H1 (cell line): Measurements from ENCODE around the gene SPTBN4. TPM values are rescaled to one million over a fixed set of nuclear protein-coding genes. Genes with fewer than 3 reads are reported as not detected.

Source experiments
- CTCF ChIA-PET: fragments of 300-600 bp; sonication (Branson Sonifier 250); formaldehyde crosslinking; loops from one replicate; lab custom pipeline; 2021; ENCODE audit not compliant: partially characterized antibody; lab: Charles Lee
- POLR2A ChIA-PET: fragments of 300-600 bp; sonication (Branson Sonifier 250); formaldehyde crosslinking; loops from one replicate; lab custom pipeline; 2021; ENCODE audit warnings: inconsistent platforms; ENCODE audit not compliant: partially characterized antibody; lab: Charles Lee
- DNase-seq, 2 experiments: peaks; one replicate each; pipeline versions ENCODE4 v3.0.0 to v3.0.0-alpha.2; 2010 to 2022; ENCODE audit warnings: low spot score in 2 of 2, low read depth in 1 of 2, mixed read lengths in 1 of 2
- FAIRE-seq: peaks from 2 replicates; lab custom pipeline; 2011; peaks lifted over from hg19 to GRCh38; lab: Jason Lieb, UNC
- H2AFZ ChIP-seq: 2 replicates; pipeline ENCODE4 v1.8.1; 2012; ENCODE audit warnings: low read length, inconsistent platforms
- H2AK5ac ChIP-seq: 2 replicates; pipeline ENCODE4 v1.6.1; 2013; ENCODE audit warnings: low read depth, low read length
- H2BK120ac ChIP-seq: replicated peaks from 2 replicates; pipeline ENCODE3; 2013; ENCODE audit warnings: low read depth, low read length, inconsistent platforms
- H2BK12ac ChIP-seq: 2 replicates; pipeline ENCODE4 v1.6.1; 2013; ENCODE audit warnings: low read depth, low read length
- H2BK15ac ChIP-seq: 2 replicates; pipeline ENCODE4 v1.6.1; 2013; ENCODE audit warnings: low read length
- H2BK20ac ChIP-seq: 2 replicates; pipeline ENCODE4 v1.6.1; 2013; ENCODE audit warnings: low read length
- H2BK5ac ChIP-seq: 2 replicates; pipeline ENCODE4 v1.6.1; 2013; ENCODE audit warnings: low read depth, low read length
- H3K14ac ChIP-seq: 2 replicates; pipeline ENCODE4 v1.6.1; 2013; ENCODE audit warnings: inconsistent platforms; ENCODE audit not compliant: insufficient read length
- H3K18ac ChIP-seq: 2 replicates; pipeline ENCODE4 v1.6.1; 2013; ENCODE audit warnings: low read length; ENCODE audit errors: extremely low read depth
- H3K23ac ChIP-seq: 2 replicates; pipeline ENCODE4 v1.6.1; 2013; ENCODE audit warnings: inconsistent platforms; ENCODE audit not compliant: insufficient read length
- H3K23me2 ChIP-seq: 2 replicates; pipeline ENCODE4 v1.6.1; 2013; ENCODE audit warnings: low read depth, low read length
- H3K27ac ChIP-seq: 2 replicates; pipeline ENCODE4 v1.6.1; 2011; ENCODE audit warnings: low read depth, low read length, inconsistent platforms
- H3K27me3 ChIP-seq, 4 experiments: replicated peaks in 1 of 4; 1 replicate in 1 of 4; 2 replicates in 3 of 4; pipeline versions ENCODE4 v1.6.1 to v1.8.1; 2011 to 2013; ENCODE audit warnings: low read length in 3 of 4, mild to moderate bottlenecking in 3 of 4, inconsistent platforms in 2 of 4, mixed read lengths in 2 of 4, moderate library complexity in 1 of 4; ENCODE audit not compliant: control insufficient read depth in 3 of 4, insufficient read depth in 3 of 4; ENCODE audit errors: extremely low read depth in 1 of 4
- H3K36me3 ChIP-seq, 4 experiments: 2 replicates each; pipeline versions ENCODE4 v1.6.1 to v1.8.1; 2011 to 2013; ENCODE audit warnings: mild to moderate bottlenecking in 4 of 4, low read length in 3 of 4, moderate library complexity in 2 of 4, control low read depth in 1 of 4, inconsistent platforms in 1 of 4; ENCODE audit not compliant: insufficient read depth in 4 of 4, control insufficient read depth in 2 of 4
- H3K4ac ChIP-seq: replicated peaks from 2 replicates; pipeline ENCODE3; 2013; ENCODE audit warnings: low read length, low read depth, mixed read lengths, inconsistent platforms; ENCODE audit not compliant: insufficient read length
- H3K4me1 ChIP-seq, 4 experiments: replicated peaks in 1 of 4; 1 replicate in 1 of 4; 2 replicates in 3 of 4; pipeline versions ENCODE4 v1.6.1 to v1.8.1; 2011 to 2013; ENCODE audit warnings: low read length in 3 of 4, inconsistent platforms in 2 of 4, mixed read lengths in 1 of 4; ENCODE audit not compliant: insufficient read depth in 4 of 4, control insufficient read depth in 3 of 4
- H3K4me2 ChIP-seq, 2 experiments: 2 replicates each; pipeline versions ENCODE4 v1.6.1 to v1.8.1; 2011 to 2013; ENCODE audit warnings: low read depth in 2 of 2, low read length in 2 of 2, control low read depth in 1 of 2, inconsistent platforms in 1 of 2, mild to moderate bottlenecking in 1 of 2; ENCODE audit not compliant: insufficient read depth in 1 of 2
- H3K4me3 ChIP-seq, 4 experiments: fragments of 200-600, 300-600 bp in 1 of 4; sonication (generic), shearing (Covaris generic), sonication (Bioruptor Twin) in 1 of 4; 2 replicates each; pipeline versions ENCODE4 v1.5.1 to v1.8.1; 2011 to 2016; ENCODE audit warnings: low read length in 4 of 4, low read depth in 3 of 4, control low read depth in 2 of 4, inconsistent platforms in 2 of 4, mild to moderate bottlenecking in 2 of 4, mixed read lengths in 1 of 4, moderate library complexity in 1 of 4; ENCODE audit not compliant: insufficient read depth in 2 of 4; ENCODE audit errors: extremely low read depth in 1 of 4
- H3K56ac ChIP-seq: replicated peaks from 2 replicates; pipeline ENCODE3; 2013; ENCODE audit warnings: low read depth, mild to moderate bottlenecking, mixed read lengths, low read length, inconsistent platforms; ENCODE audit not compliant: insufficient read length
- H3K79me1 ChIP-seq: 2 replicates; pipeline ENCODE4 v1.6.1; 2013; ENCODE audit warnings: low read depth, low read length, control low read depth
- H3K79me2 ChIP-seq, 2 experiments: 2 replicates each; pipeline versions ENCODE4 v1.6.1 to v1.8.1; 2012 to 2013; ENCODE audit warnings: low read length in 2 of 2, mild to moderate bottlenecking in 2 of 2, inconsistent platforms in 1 of 2; ENCODE audit not compliant: insufficient read depth in 2 of 2, control insufficient read depth in 1 of 2
- H3K9ac ChIP-seq, 4 experiments: replicated peaks in 1 of 4; 1 replicate in 1 of 4; 2 replicates in 3 of 4; pipeline versions ENCODE4 v1.6.1 to v1.8.1; 2011 to 2013; ENCODE audit warnings: low read depth in 3 of 4, low read length in 3 of 4, control low read depth in 2 of 4, mild to moderate bottlenecking in 2 of 4, moderate library complexity in 2 of 4, inconsistent platforms in 1 of 4; ENCODE audit errors: extremely low read depth in 1 of 4
- H3K9me3 ChIP-seq, 2 experiments: 2 replicates each; pipeline versions ENCODE4 v1.6.1 to v1.8.1; 2012 to 2013; ENCODE audit warnings: mild to moderate bottlenecking in 2 of 2, moderate library complexity in 2 of 2, control low read depth in 1 of 2, inconsistent platforms in 1 of 2, low read depth in 1 of 2, low read length in 1 of 2, mixed read lengths in 1 of 2; ENCODE audit not compliant: insufficient read depth in 2 of 2
- H4K20me1 ChIP-seq, 2 experiments: replicated peaks in 1 of 2; 2 replicates each; pipeline versions ENCODE3 to v1.8.1; 2011 to 2013; ENCODE audit warnings: inconsistent platforms in 2 of 2, low read length in 2 of 2, mild to moderate bottlenecking in 1 of 2; ENCODE audit not compliant: insufficient read depth in 2 of 2, control insufficient read depth in 1 of 2
- H4K5ac ChIP-seq: 2 replicates; pipeline ENCODE4 v1.6.1; 2013; ENCODE audit warnings: low read length, low read depth, mixed read lengths, inconsistent platforms; ENCODE audit not compliant: insufficient read length
- H4K8ac ChIP-seq: 2 replicates; pipeline ENCODE4 v1.8.0; 2013; ENCODE audit warnings: mild to moderate bottlenecking, moderate library complexity, low read length, inconsistent platforms; ENCODE audit not compliant: insufficient read depth; ENCODE audit errors: extremely low read depth
- H4K91ac ChIP-seq: replicated peaks from 2 replicates; pipeline ENCODE3; 2013; ENCODE audit warnings: low read length, mixed read lengths, inconsistent platforms; ENCODE audit not compliant: insufficient read length
- ASH2L ChIP-seq: fragments of 200-600, 300-600 bp; sonication (generic); IDR thresholded peaks from one replicate; pipeline ENCODE4 v1.7.1; 2017; ENCODE audit warnings: low read length
- EGR1 ChIP-seq: IDR thresholded peaks from 2 replicates; pipeline ENCODE4 v1.6.1; 2011; ENCODE audit warnings: low read depth, low read length, borderline replicate concordance
- HDAC6 ChIP-seq: IDR thresholded peaks from one replicate; pipeline ENCODE4 v1.7.1; 2012; ENCODE audit warnings: low read depth, mild to moderate bottlenecking, inconsistent platforms, low read length, moderate library complexity
- KDM4A ChIP-seq: IDR thresholded peaks from one replicate; pipeline ENCODE4 v1.7.1; 2012; ENCODE audit warnings: low read depth, mild to moderate bottlenecking, moderate library complexity, low read length, inconsistent platforms; ENCODE audit not compliant: severe bottlenecking
- KDM5A ChIP-seq: fragments of 200-600 bp; IDR thresholded peaks from 2 replicates; pipeline ENCODE4 v1.7.1; 2012; ENCODE audit warnings: mild to moderate bottlenecking, low read length, inconsistent platforms, mixed read lengths
- NANOG ChIP-seq: IDR thresholded peaks from 2 replicates; pipeline ENCODE4 v1.6.1; 2011; ENCODE audit warnings: low read length, low read depth, mild to moderate bottlenecking, inconsistent platforms; ENCODE audit not compliant: insufficient read depth, poor library complexity, severe bottlenecking
- POU5F1 ChIP-seq: IDR thresholded peaks from 2 replicates; pipeline ENCODE4 v1.6.1; 2011; ENCODE audit warnings: low read depth, mild to moderate bottlenecking, low read length, moderate library complexity
- TEAD4 ChIP-seq: IDR thresholded peaks from 2 replicates; pipeline ENCODE4 v1.6.1; 2012; ENCODE audit warnings: low read depth, low read length, inconsistent platforms, mixed read lengths
- WGBS, 2 experiments: shearing (Covaris generic) in 1 of 2; methylation state at CpG; one replicate each; pipeline versions ENCODE4 v1.1.6 to v1.1.7; 2013 to 2015; ENCODE audit warnings: low lambda C conversion rate in 2 of 2, mixed read lengths in 2 of 2, inconsistent platforms in 1 of 2, low coverage in 1 of 2, missing lambda C conversion rate in 1 of 2; ENCODE audit not compliant: insufficient replicate concordance in 2 of 2, insufficient coverage in 1 of 2, insufficient read length in 1 of 2; ENCODE audit errors: extremely low coverage in 1 of 2, missing lambda C conversion rate in 1 of 2; 5-methylcytosine and 5-hydroxymethylcytosine counted together
- polyA plus RNA-seq, 7 experiments: library from polyadenylated mRNA; depleted of rRNA in 3 of 7; stranded (reverse) in 5 of 7; unstranded in 2 of 7; fragments of >200 nt in 5 of 7; fragments of 200-250 nt in 2 of 7; gene quantifications; 1 replicate in 5 of 7; 2 replicates in 1 of 7; 4 replicates in 1 of 7; pipeline versions ENCODE4 v1.2.1 to v1.2.3, GENCODE V29; 2011 to 2013; ENCODE audit warnings: missing spikeins in 2 of 7, mixed read lengths in 2 of 7
- total RNA-seq: library from RNA; stranded (reverse); fragmentation: NEBNext Ultra II Directional; extraction: Animal tissue kit (Norgen Biotek cat#: 25700); gene quantifications from 2 replicates; pipeline ENCODE4 v1.2.1, GENCODE V29; 2021
- TF ChIP-seq, protein P1 (sequence below): IDR thresholded peaks from 2 replicates; pipeline ENCODE4 v1.6.1; 2011; ENCODE audit warnings: low read depth, mild to moderate bottlenecking, low read length; ENCODE audit not compliant: insufficient read depth
- TF ChIP-seq, protein P2 (sequence below), 3 experiments: IDR thresholded peaks; 1 replicate in 2 of 3; 2 replicates in 1 of 3; pipeline versions ENCODE4 v1.5.1 to v1.6.1; 2011; ENCODE audit warnings: low read length in 3 of 3, mild to moderate bottlenecking in 3 of 3, inconsistent platforms in 2 of 3, low read depth in 1 of 3, moderate library complexity in 1 of 3; ENCODE audit not compliant: insufficient read depth in 1 of 3; ENCODE audit errors: control extremely low read depth in 1 of 3

Gene SPTBN4
- total and polyA plus RNA-seq, 2 of the 8 experiments (the other 6 are each of a cell fraction or from before 2014, with no cell fraction given): 1.9 to 3.0 TPM

DNA sequence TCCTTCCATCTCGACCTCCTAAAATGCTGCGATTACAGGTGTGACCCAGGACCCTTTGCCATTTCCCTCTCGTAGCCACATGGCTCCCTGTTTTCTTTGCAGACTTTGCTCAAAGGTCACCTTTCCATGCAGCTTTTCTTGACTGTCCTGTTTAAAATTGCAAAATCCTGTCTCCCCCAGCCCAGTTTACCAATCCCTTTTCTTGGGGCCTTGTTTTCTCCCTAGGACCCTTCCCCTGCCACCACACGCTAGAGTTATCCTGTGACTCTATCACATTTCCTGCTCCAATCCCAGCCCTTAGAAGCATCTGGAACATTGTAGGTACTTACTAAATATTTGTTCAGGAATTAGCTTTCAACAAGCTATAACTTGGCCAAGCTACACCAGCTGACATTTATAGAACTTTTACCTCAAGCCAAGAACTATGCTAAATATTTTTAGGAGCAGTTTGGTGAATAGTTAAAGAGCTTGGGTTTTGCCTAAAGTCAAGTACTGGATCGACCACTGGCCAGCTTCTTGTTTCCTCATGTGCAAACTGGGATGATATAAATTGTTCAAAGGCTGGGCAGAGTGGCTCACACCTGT, 13.6 kb upstream of the SPTBN4 start:
- no peak overlapping the region for H2AFZ ChIP-seq
- H4K5ac ChIP-seq: no peak overlapping the region
- H3K9me3 ChIP-seq: no peaks in the 10 kb centered on the region
- no peaks in the 10 kb centered on the region for H3K79me2 ChIP-seq
- no peak overlapping the region for H3K9ac ChIP-seq
- H3K18ac ChIP-seq: no peak overlapping the region
- TF ChIP-seq POU5F1: no peak
- TF ChIP-seq HDAC6: no peak
- TF ChIP-seq KDM5A: no peak
- TF ChIP-seq, protein P1, sequence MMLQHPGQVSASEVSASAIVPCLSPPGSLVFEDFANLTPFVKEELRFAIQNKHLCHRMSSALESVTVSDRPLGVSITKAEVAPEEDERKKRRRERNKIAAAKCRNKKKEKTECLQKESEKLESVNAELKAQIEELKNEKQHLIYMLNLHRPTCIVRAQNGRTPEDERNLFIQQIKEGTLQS: no peak
- no peak for TF ChIP-seq EGR1
- TF ChIP-seq, protein P2, sequence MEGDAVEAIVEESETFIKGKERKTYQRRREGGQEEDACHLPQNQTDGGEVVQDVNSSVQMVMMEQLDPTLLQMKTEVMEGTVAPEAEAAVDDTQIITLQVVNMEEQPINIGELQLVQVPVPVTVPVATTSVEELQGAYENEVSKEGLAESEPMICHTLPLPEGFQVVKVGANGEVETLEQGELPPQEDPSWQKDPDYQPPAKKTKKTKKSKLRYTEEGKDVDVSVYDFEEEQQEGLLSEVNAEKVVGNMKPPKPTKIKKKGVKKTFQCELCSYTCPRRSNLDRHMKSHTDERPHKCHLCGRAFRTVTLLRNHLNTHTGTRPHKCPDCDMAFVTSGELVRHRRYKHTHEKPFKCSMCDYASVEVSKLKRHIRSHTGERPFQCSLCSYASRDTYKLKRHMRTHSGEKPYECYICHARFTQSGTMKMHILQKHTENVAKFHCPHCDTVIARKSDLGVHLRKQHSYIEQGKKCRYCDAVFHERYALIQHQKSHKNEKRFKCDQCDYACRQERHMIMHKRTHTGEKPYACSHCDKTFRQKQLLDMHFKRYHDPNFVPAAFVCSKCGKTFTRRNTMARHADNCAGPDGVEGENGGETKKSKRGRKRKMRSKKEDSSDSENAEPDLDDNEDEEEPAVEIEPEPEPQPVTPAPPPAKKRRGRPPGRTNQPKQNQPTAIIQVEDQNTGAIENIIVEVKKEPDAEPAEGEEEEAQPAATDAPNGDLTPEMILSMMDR (IDR thresholded peaks at IDR 0.05; ENCODE audit: control extremely low read depth in 1 of 3, insufficient read depth in 1 of 3, low read depth in 1 of 3, low read length in 3 of 3): no peak
- TF ChIP-seq ASH2L: no peak
- TF ChIP-seq TEAD4: no peak
- TF ChIP-seq KDM4A: no peak
- TF ChIP-seq NANOG: no peak
- H2BK5ac ChIP-seq: no peak overlapping the region
- WGBS, 2 experiments: 88% methylated on average over 5 of the region's 5 CpGs; no CpG with 5 or more reads in 1 of the 2 experiments
- H3K79me1 ChIP-seq: no peaks in the 10 kb centered on the region
- DNase-seq: no peak
- H3K56ac ChIP-seq: no peak overlapping the region
- H4K20me1 ChIP-seq: peaks cover 0 to 1% of the 10 kb centered on the region in 2 experiments
- no peak overlapping the region for H3K4me2 ChIP-seq
- no peak overlapping the region for H4K8ac ChIP-seq
- CTCF ChIA-PET: interaction anchor here (0.7 to 6.2 kb wide), 7 partner anchors 8 to 148 kb away, joined by 3 to 49 read pairs (median 3); partner anchors contain the start of gene BLVRB
- H4K91ac ChIP-seq: no peak overlapping the region
- H3K4me1 ChIP-seq: no peaks in the 10 kb centered on the region
- no peak overlapping the region for H3K4ac ChIP-seq
- no peaks in the 10 kb centered on the region for H3K27me3 ChIP-seq
- POLR2A ChIA-PET: interaction anchor here (1.0 to 3.0 kb wide), 3 partner anchors 9 to 31 kb away, joined by 4 to 16 read pairs (median 9); partner anchors contain the start of gene SERTAD3
- no peak overlapping the region for H2BK12ac ChIP-seq
- H3K27ac ChIP-seq: no peak overlapping the region
- H2AK5ac ChIP-seq: no peak overlapping the region
- FAIRE-seq: no peak
- H2BK120ac ChIP-seq: no peak overlapping the region
- H3K23ac ChIP-seq: no peak overlapping the region
- H3K14ac ChIP-seq: no peak overlapping the region
- no peak overlapping the region for H2BK20ac ChIP-seq
- H2BK15ac ChIP-seq: no peak overlapping the region
- H3K36me3 ChIP-seq: no peaks in the 10 kb centered on the region
- H3K23me2 ChIP-seq: no peaks in the 10 kb centered on the region
- no peak overlapping the region for H3K4me3 ChIP-seq
